Measurements from ENCODE around the gene GNAT1. TPM values are rescaled to one million over a fixed set of nuclear protein-coding genes. Genes with fewer than 3 reads are reported as not detected.

Gene GNAT1
- total RNA-seq, 1 experiment from 2014 or later, result not detected

- peaks cover 25 to 28% of the 10 kb centered on the region in 2 experiments for H3K4me1 Mint-ChIP-seq
- TF ChIP-seq, protein P1, sequence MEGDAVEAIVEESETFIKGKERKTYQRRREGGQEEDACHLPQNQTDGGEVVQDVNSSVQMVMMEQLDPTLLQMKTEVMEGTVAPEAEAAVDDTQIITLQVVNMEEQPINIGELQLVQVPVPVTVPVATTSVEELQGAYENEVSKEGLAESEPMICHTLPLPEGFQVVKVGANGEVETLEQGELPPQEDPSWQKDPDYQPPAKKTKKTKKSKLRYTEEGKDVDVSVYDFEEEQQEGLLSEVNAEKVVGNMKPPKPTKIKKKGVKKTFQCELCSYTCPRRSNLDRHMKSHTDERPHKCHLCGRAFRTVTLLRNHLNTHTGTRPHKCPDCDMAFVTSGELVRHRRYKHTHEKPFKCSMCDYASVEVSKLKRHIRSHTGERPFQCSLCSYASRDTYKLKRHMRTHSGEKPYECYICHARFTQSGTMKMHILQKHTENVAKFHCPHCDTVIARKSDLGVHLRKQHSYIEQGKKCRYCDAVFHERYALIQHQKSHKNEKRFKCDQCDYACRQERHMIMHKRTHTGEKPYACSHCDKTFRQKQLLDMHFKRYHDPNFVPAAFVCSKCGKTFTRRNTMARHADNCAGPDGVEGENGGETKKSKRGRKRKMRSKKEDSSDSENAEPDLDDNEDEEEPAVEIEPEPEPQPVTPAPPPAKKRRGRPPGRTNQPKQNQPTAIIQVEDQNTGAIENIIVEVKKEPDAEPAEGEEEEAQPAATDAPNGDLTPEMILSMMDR (conservative IDR thresholded peaks at IDR 0.05), result no peak
- H4K91ac ChIP-seq (ENCODE audit: insufficient read length, low read depth, low read length), result no peak overlapping the region
- H3K23ac ChIP-seq (ENCODE audit: insufficient read length, low read depth, low read length), result no peak overlapping the region
- no peak overlapping the region for H3K56ac ChIP-seq (ENCODE audit: insufficient read length, low read depth, low read length)
- H3K23me2 ChIP-seq (ENCODE audit: insufficient read length, low read depth, low read length, poor library complexity, severe bottlenecking), result no peaks in the 10 kb centered on the region
- no peak overlapping the region for H3K27ac Mint-ChIP-seq
- no peak overlapping the region for H2AFZ ChIP-seq (ENCODE audit: low read length)
- no peak overlapping the region for H3T11ph ChIP-seq (ENCODE audit: low read length)
- no peak overlapping the region for H2BK15ac ChIP-seq (ENCODE audit: low read depth, low read length)
- no peaks in the 10 kb centered on the region for H3K4me1 ChIP-seq (ENCODE audit: insufficient read depth, low read length)
- no peaks in the 10 kb centered on the region for H3K27me3 ChIP-seq (ENCODE audit: insufficient read depth, low read length)
- no CpG with 5 or more reads among the region's 12 CpGs for WGBS (ENCODE audit: extremely low coverage, insufficient read length, low lambda C conversion rate)
- no peak overlapping the region for H2BK120ac ChIP-seq (ENCODE audit: low read depth, low read length, poor library complexity, severe bottlenecking)
- H3K79me2 ChIP-seq (ENCODE audit: insufficient read depth, low read length), result no peaks in the 10 kb centered on the region
- no peaks in the 10 kb centered on the region for H3K79me1 ChIP-seq (ENCODE audit: insufficient read depth, low read depth, low read length, poor library complexity, severe bottlenecking)
- H3K4me2 ChIP-seq (ENCODE audit: insufficient read depth, insufficient read length, low read length), result no peak overlapping the region
- DNase-seq, result no peak
- H3K36me3 Mint-ChIP-seq (ENCODE audit: insufficient read depth in 1 of 3, low read depth in 3 of 3), result no peaks in the 10 kb centered on the region
- H4K20me1 ChIP-seq (ENCODE audit: control insufficient read depth, insufficient read depth, insufficient read length), result peaks cover 3% of the 10 kb centered on the region
- H3K9ac ChIP-seq (ENCODE audit: extremely low read depth, insufficient read length, low read length), result no peak overlapping the region
- no peak overlapping the region for H3K27ac ChIP-seq (ENCODE audit: insufficient read length, low read depth, low read length)
- H4K5ac ChIP-seq (ENCODE audit: insufficient read length, low read depth, low read length), result no peak overlapping the region
- no peak overlapping the region for H2BK20ac ChIP-seq (ENCODE audit: low read depth, low read length, poor library complexity, severe bottlenecking)
- H3K14ac ChIP-seq (ENCODE audit: insufficient read depth, low read length), result no peak overlapping the region
- H2BK5ac ChIP-seq (ENCODE audit: insufficient read length, low read length), result no peak overlapping the region
- no peak overlapping the region for H3K18ac ChIP-seq (ENCODE audit: insufficient read length, low read depth, low read length)
- no peaks in the 10 kb centered on the region for H3K9me3 ChIP-seq (ENCODE audit: control insufficient read depth, low read depth, low read length)
- peaks cover 6% of the 10 kb centered on the region for H3K27me3 Mint-ChIP-seq (ENCODE audit: low read depth)
- no peaks in the 10 kb centered on the region; a peak in 1 of 5 replicates for H3K9me3 Mint-ChIP-seq
- no peak overlapping the region for H2BK12ac ChIP-seq (ENCODE audit: insufficient read length, low read depth, low read length)
- H3K4me3 Mint-ChIP-seq, result no peak overlapping the region
- no peak overlapping the region for H3K4ac ChIP-seq (ENCODE audit: low read depth, low read length)
- H4K8ac ChIP-seq (replicated peaks; ENCODE audit: insufficient read length, low read depth, low read length), result no peak overlapping the region
- no peak overlapping the region for H2AK5ac ChIP-seq (ENCODE audit: insufficient read length, low read length)
Measured at GRCh38 chr3:50213373-50213772, 22.0 kb downstream of the GNAT1 start.
